SW480 (cell line): ENCODE results near the gene SLAIN1.

Source experiments
- DNase-seq: peaks from one replicate; pipeline ENCODE4 v3.0.0-alpha.2; 2016; ENCODE audit warnings: low spot score

The SLAIN1 gene

GRCh38 chr13:77751513-77752456 lies 54.3 kb downstream of the SLAIN1 start:
- peak; percentile 46 for DNase-seq

- no peak for DNase-seq
These were observed 55.1 kb downstream of the SLAIN1 start for GRCh38 chr13:77752512-77753069.

GRCh38 chr13:77760893-77761292 lies 63.4 kb downstream of the SLAIN1 start:
- DNase-seq = no peak

GRCh38 chr13:77767413-77767812 lies 69.9 kb downstream of the SLAIN1 start:
- DNase-seq = no peak

- no peak for DNase-seq
These were observed 76.7 kb downstream of the SLAIN1 start for GRCh38 chr13:77774181-77774580.

DNA sequence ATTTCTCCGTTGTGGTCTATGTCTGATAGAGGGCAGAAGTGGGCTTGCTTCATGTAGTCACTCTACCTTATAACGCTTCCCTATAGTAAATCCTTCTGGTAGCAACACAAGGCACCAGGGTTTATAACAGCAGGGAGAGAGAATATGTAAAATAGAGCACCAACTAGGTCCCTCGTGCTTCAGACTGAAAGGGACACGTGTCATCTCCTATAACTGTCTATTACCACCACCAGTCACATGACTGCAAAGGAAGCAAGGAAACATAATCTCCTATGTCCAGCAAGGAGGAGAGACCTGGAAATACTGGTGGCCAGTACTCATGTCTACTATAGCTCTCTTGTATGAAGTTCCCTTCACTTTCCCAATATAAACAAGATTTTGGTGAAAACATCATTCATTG lies 79.2 kb downstream of the SLAIN1 start:
- DNase-seq = no peak

DNA sequence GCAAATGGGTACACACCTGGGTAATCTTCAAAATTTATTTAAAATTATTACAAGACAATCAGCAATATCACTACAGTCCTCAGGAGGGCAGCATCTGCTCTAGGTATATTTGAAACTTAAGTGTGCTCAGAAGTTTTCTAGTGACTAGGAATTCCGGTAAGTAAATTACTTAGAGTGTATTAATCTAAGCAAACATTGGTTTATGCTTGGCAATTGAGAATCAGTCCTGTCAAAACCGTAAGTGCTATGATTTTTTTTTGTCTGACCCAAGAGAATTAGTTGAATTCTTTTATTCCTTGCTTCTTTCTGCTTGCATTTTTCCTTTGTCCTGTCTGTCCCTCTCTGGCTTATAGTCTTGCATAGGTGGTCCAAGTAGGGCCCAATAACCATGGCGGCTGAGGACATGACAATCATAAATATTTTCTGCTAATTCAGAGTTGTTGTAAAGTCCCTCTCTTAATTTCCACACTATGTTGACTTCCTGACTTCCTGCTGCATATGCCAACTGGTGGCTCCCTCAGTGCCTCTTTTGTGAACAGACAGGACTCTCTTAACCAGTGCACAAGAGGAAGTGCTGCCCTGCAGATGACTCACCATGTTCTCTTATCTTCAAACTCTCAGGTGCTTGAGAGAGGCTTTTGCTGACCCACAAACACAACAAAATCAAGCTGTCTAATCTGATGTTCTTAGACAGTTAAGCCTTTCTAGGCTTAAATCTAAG lies 82.2 kb downstream of the SLAIN1 start:
- DNase-seq = peak; percentile 66

DNA sequence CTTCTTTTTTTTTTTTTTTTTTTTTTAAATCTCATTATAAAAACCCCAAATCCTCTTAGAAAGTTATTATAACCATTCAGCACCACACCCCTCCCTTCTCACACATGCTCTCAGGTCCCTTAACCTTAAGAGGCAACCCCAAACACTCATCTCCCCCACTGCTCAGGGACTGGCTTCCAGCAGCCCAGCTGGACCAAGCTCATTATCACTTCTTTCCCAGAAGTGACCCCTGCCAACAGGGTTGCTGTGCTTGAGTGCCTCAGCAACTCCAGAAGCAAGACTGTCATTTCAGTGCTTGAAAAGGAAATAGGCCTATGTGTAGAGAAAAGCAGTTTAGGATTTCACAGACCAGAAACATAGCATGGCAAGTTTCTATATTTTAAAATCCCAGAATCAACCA lies 84.3 kb downstream of the SLAIN1 start:
- DNase-seq = no peak

- DNase-seq = no peak
These were observed 87.0 kb downstream of the SLAIN1 start for GRCh38 chr13:77784515-77784914.

GRCh38 chr13:77786695-77787287 lies 89.3 kb downstream of the SLAIN1 start:
- no peak for DNase-seq

DNA sequence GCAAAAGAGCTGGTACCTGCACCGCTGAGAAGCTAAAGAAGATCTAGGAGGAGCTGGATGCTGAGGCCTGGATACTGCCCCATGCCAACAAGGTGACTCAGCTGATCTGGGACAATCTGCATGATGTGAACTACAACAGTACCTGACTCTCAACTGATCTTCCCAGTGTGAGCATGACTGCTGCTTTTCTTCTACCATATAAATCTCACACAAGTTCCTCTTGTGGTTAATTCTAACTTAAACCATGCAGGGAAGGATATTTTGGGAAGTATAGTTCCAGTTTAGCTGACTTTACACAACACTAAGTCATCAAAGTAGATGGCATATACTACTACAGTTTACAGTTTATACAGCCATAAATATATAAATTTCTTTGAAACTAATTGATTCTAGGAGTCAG lies 91.9 kb downstream of the SLAIN1 start:
- no peak for DNase-seq

DNA sequence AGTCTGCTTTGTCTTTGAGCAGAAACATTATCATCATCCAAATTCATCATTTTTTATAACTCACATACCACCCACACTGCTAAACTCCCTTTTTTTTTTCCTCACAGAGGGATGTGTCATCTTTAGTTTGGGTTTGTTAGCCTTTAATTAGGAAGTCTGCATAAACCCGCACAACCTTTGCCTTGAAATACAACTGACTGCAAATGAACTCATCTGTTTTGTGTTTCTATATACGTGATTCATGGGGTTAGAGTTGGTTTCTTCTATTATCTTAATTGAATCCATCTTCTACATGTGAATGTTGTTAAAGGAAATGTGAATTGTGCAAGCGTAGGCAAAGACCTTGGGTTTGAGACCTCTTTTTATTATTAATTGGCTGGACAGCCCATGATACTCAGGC lies 102.7 kb downstream of the SLAIN1 start:
- DNase-seq = no peak

DNA sequence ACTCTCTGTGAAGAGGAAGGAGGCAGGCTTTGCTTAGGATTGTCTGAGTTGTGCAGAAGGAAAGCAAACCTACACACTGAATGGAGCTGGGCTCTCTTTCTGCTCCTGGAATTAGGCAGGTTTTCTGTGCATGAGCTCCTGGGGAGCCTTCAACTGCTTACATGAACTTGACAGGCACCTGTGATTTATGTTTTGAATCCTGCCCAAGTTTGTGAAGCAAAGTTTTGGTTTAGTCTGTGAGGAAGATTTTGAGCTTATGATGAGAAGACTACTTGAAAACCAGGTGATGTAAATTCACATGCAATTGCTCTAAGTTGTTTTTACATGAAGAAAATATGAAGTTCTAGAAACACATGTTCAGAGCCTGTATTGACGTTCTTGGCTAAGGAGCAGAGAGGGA lies 109.0 kb downstream of the SLAIN1 start:
- no peak for DNase-seq

- no peak for DNase-seq
These were observed 110.1 kb downstream of the SLAIN1 start for GRCh38 chr13:77807431-77808135.

GRCh38 chr13:77810430-77810829 lies 112.9 kb downstream of the SLAIN1 start:
- no peak for DNase-seq

GRCh38 chr13:77810878-77811277 lies 113.4 kb downstream of the SLAIN1 start:
- DNase-seq = no peak

DNA sequence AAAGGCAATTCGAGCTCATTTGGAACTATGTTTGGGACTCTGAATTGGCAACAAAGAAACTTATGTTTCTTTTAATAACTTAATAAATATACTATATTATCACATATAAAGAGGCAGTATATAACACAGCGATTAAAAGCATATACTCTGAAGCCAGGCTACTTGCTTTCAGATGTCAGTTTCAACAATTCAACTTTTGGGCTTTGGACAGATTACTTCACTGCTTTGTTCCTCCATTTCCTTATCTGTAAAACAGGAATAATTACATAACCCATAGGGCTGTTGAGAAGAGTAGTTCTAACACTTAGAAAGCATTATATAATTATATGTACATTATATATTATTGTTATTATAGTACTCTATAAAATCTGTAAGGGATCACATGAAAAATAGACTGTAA lies 113.9 kb downstream of the SLAIN1 start:
- DNase-seq = no peak

GRCh38 chr13:77811981-77812380 lies 114.5 kb downstream of the SLAIN1 start:
- no peak for DNase-seq
